Prostate gland (tissue), 2 donors: ENCODE measurements around the gene CSK. TPM values are rescaled to one million over a fixed set of nuclear protein-coding genes. Genes with fewer than 3 reads are reported as not detected.

Source experiments
- DNase-seq: peaks from one replicate; pipeline ENCODE4 v3.0.0-alpha.2; 2019; ENCODE audit warnings: low spot score
- H3K27ac ChIP-seq, 2 donors: fragments of 200-600 bp; sonication (generic); 2 replicates each; pipeline ENCODE4 v1.5.1; 2017 to 2019
- H3K27me3 ChIP-seq: fragments of 200-600 bp; sonication (generic); replicated peaks from 2 replicates; pipeline ENCODE4 v1.5.1; 2019; ENCODE audit not compliant: insufficient read depth
- H3K36me3 ChIP-seq, 2 donors: fragments of 200-600 bp; sonication (generic); 1 replicate in 1 of 2; 2 replicates in 1 of 2; pipeline versions ENCODE4 v1.5.1 to v1.8.1; 2017 to 2019
- H3K4me1 ChIP-seq: fragments of 200-600 bp; sonication (generic); replicated peaks from 2 replicates; pipeline ENCODE4 v1.5.1; 2019
- H3K4me3 ChIP-seq, 2 donors: fragments of 200-600 bp; sonication (generic); 2 replicates each; pipeline ENCODE4 v1.5.1; 2017 to 2019
- H3K9me3 ChIP-seq: fragments of 200-600 bp; sonication (generic); 2 replicates; pipeline ENCODE4 v1.5.1; 2017
- POLR2A ChIP-seq: fragments of 450-650 bp; IDR thresholded peaks from one replicate; pipeline ENCODE4 v1.6.1; 2016; ENCODE audit warnings: antibody characterized with exemption, mild to moderate bottlenecking
- POLR2AphosphoS5 ChIP-seq: sonication (generic); formaldehyde crosslinking; IDR thresholded peaks from one replicate; pipeline ENCODE4 v1.6.1; 2017; ENCODE audit warnings: antibody characterized with exemption
- WGBS: methylation state at CpG from one replicate; pipeline ENCODE4 v1.1.5; 2018; 5-methylcytosine and 5-hydroxymethylcytosine counted together
- intact Hi-C: fragments of 100-400 bp; cut with DNase I; formaldehyde crosslinking; loops from one replicate; pipeline ENCODE4 v1.14.2; 2022
- total RNA-seq, 2 donors: library from RNA; depleted of rRNA; stranded (reverse); fragments of >200 nt; gene quantifications; one replicate each; pipeline ENCODE4 v1.1.0, GENCODE V29; 2016
- TF ChIP-seq, protein P1 (sequence below), 4 experiments: fragments of 200-600 bp in 2 of 4; fragments of 450-650 bp in 2 of 4; sonication (generic) in 2 of 4; IDR thresholded peaks; 1 replicate in 3 of 4; 2 replicates in 1 of 4; pipeline ENCODE4 v1.5.1; 2016 to 2019; ENCODE audit warnings: antibody characterized with exemption in 4 of 4, mild to moderate bottlenecking in 2 of 4, moderate library complexity in 2 of 4

CSK gene
- total RNA-seq, 2 donors from 2014 or later: 45.3 to 57.0 TPM

DNA sequence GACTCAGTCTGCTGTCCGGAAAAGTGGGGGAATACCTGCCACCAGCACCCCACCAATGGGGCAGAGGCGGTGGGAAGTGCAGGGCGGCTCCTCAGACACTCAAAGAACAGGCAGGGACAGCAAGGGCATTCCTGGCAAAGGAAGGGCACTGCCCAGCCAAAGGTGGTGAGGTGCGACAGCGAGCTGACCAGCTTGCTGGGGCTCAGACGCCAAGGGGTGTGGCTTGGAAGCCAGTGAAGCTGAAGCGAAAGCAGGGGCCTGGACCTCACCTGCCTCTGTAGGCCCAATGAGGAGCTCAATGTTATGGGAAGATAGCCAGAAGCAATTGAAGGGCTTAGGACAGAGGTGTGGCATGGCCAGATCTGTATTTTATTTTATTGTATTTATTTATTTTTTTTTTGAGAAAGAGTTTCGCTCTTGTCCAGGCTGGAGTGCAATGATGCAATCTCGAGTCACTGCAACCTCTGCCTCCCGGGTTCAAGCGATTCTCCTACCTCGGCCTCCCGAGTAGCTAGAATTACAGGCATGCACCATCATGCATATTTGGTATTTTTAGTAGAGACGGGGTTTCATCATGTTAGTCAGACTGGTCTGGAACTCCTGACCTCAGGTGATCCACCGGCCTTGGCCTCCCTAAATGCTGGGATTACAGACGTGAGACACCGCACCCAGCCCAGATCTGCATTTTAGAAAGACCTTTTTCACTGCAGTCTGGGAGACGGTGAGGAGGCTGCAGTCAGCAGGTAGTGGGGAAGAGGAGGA lies 26.4 kb downstream of the CSK start:
- 62% methylated on average over 18 of the region's 18 CpGs for WGBS
- Histone ChIP-seq H3K27ac (peak overlapping the region; percentile 77 to 80), H3K27me3 (no peaks in the 10 kb centered on the region), H3K36me3 (peaks cover 0 to 4% of the 10 kb centered on the region in 2 donors), H3K4me1 (no peaks in the 10 kb centered on the region), H3K4me3 (no peak overlapping the region), H3K9me3 (no peaks in the 10 kb centered on the region)
- intact Hi-C loops: no loop called here
- TF ChIP-seq POLR2AphosphoS5: peak; percentile 75
- TF ChIP-seq, protein P1, sequence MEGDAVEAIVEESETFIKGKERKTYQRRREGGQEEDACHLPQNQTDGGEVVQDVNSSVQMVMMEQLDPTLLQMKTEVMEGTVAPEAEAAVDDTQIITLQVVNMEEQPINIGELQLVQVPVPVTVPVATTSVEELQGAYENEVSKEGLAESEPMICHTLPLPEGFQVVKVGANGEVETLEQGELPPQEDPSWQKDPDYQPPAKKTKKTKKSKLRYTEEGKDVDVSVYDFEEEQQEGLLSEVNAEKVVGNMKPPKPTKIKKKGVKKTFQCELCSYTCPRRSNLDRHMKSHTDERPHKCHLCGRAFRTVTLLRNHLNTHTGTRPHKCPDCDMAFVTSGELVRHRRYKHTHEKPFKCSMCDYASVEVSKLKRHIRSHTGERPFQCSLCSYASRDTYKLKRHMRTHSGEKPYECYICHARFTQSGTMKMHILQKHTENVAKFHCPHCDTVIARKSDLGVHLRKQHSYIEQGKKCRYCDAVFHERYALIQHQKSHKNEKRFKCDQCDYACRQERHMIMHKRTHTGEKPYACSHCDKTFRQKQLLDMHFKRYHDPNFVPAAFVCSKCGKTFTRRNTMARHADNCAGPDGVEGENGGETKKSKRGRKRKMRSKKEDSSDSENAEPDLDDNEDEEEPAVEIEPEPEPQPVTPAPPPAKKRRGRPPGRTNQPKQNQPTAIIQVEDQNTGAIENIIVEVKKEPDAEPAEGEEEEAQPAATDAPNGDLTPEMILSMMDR (IDR thresholded peaks at IDR 0.05): no peak
- peak; percentile 73 for DNase-seq

DNA sequence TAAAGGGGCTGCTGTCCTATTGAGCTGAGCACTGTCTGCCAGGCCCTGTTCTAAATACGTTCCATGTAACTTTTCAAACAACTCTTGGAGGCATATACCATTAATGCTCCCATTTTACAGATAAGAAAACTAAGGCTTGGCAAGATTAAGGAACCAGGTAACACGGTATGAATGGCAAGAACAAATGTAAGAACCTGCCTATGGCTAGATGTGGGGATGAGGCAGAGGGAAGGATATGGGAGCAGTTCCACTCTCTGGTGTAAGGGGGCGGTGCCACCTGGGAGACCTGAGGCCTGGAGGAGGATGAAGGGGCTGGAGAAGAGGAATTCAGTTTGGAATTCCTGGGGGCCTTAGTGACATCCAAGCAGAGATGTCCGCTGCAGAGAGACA lies 27.0 kb downstream of the CSK start:
- DNase-seq: no peak
- 68% methylated on average over 4 of the region's 4 CpGs for WGBS
- no peak for TF ChIP-seq POLR2AphosphoS5
- TF ChIP-seq, protein P1 (IDR thresholded peaks at IDR 0.05): no peak
- intact Hi-C loops: no loop called here
- Histone ChIP-seq H3K4me1 (no peaks in the 10 kb centered on the region), H3K27ac (peak overlapping the region; percentile 77 to 80), H3K36me3 (no peaks in the 10 kb centered on the region), H3K27me3 (no peaks in the 10 kb centered on the region), H3K9me3 (no peaks in the 10 kb centered on the region), H3K4me3 (no peak overlapping the region)

DNA sequence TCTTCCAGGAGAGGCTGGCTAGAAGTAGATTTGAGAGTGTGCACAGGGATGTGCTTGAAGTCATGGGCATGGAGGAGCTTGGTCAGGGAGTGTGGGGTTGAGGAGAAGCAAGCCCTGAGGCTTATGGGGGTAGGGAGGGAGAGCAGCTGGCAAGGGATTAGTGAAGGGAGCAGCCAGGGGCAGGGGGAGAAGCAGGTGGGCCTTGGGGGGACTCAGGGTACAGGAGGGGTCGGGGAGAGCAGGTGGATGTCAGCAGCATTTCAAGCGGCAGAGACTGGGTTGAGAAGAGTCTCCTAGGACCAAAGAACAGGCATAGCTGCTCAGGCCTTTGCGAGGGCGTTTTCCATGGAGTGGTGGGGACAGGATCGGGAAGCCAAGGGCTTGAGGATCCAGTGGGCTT lies 27.4 kb downstream of the CSK start:
- 80% methylated on average over 5 of the region's 5 CpGs for WGBS
- no peak for TF ChIP-seq POLR2A
- TF ChIP-seq POLR2AphosphoS5: no peak
- TF ChIP-seq, protein P1 (IDR thresholded peaks at IDR 0.05): no peak
- intact Hi-C loops: no loop called here

DNA sequence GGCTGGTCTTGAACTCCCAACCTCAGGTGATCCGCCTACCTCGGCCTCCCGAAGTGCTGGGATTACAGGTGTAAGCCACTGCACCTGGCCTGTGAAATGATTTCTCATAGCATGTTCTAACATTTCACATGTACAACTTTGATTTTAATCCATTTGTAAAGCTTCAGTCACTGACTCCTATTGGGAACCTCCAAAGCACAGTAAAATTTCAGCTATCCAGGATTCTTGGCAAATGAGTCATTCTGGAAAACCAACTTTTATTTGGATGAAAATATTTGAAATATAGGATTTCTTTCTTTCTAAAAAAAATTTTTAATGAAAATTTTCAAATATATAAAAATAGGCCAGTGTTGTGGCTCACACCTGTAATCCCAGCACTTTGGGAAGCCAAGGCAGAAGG lies 28.1 kb downstream of the CSK start:
- 82% methylated on average over 3 of the region's 3 CpGs for WGBS

More for the DNA sequence above, 27.4 kb downstream of the CSK start:
- H3K9me3 ChIP-seq: no peaks in the 10 kb centered on the region
- no peak overlapping the region for H3K27ac ChIP-seq
- H3K4me3 ChIP-seq: no peak overlapping the region
- no peaks in the 10 kb centered on the region for H3K27me3 ChIP-seq
- no peaks in the 10 kb centered on the region for H3K36me3 ChIP-seq
- no peaks in the 10 kb centered on the region for H3K4me1 ChIP-seq
- no peak for DNase-seq

More for the DNA sequence above, 28.1 kb downstream of the CSK start:
- H3K27ac ChIP-seq: no peak overlapping the region
- no peaks in the 10 kb centered on the region for H3K27me3 ChIP-seq
- intact Hi-C loops: no loop called here
- no peak overlapping the region for H3K4me3 ChIP-seq
- H3K4me1 ChIP-seq: no peaks in the 10 kb centered on the region
- TF ChIP-seq, protein P1 (IDR thresholded peaks at IDR 0.05): no peak
- TF ChIP-seq POLR2AphosphoS5: no peak
- TF ChIP-seq POLR2A: no peak
- DNase-seq: no peak
- H3K36me3 ChIP-seq: no peaks in the 10 kb centered on the region
- no peaks in the 10 kb centered on the region for H3K9me3 ChIP-seq
